ENCODE measurements around the gene ASCL1.

DNA sequence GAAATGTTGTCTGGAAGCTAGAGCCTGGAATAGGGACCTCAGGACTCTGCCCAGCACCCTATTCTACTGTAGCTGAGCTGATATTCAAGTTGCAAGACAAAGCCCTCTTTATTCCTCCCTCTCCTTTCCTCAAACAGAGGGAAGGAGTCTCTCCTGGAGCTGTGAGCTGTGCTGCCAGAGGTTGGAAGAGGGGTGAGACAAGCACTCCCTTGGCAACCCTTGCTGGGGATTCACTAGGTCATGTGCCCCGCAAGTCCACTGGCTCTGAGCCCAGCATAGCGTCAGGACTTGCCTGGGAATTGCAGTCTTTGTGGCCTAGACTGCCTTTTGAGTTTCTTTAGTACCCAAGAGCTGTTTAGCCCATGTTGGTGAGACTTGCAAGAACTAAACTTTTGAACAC lies 11.4 kb upstream of the ASCL1 start:
- TF ChIP-seq POLR2AphosphoS5 (IDR thresholded peaks at IDR 0.05; ENCODE audit: low read depth, low read length) (no peak), SMC3 (IDR thresholded peaks at IDR 0.05; ENCODE audit: low read depth, low read length) (no peak), JUND (IDR thresholded peaks at IDR 0.05) (no peak), EP300 (IDR thresholded peaks at IDR 0.05; ENCODE audit: borderline replicate concordance in 1 of 2, low read depth in 1 of 2, low read length in 1 of 2) (no peak), TCF12 (IDR thresholded peaks at IDR 0.05) (no peak)
- TF ChIP-seq, protein P1, sequence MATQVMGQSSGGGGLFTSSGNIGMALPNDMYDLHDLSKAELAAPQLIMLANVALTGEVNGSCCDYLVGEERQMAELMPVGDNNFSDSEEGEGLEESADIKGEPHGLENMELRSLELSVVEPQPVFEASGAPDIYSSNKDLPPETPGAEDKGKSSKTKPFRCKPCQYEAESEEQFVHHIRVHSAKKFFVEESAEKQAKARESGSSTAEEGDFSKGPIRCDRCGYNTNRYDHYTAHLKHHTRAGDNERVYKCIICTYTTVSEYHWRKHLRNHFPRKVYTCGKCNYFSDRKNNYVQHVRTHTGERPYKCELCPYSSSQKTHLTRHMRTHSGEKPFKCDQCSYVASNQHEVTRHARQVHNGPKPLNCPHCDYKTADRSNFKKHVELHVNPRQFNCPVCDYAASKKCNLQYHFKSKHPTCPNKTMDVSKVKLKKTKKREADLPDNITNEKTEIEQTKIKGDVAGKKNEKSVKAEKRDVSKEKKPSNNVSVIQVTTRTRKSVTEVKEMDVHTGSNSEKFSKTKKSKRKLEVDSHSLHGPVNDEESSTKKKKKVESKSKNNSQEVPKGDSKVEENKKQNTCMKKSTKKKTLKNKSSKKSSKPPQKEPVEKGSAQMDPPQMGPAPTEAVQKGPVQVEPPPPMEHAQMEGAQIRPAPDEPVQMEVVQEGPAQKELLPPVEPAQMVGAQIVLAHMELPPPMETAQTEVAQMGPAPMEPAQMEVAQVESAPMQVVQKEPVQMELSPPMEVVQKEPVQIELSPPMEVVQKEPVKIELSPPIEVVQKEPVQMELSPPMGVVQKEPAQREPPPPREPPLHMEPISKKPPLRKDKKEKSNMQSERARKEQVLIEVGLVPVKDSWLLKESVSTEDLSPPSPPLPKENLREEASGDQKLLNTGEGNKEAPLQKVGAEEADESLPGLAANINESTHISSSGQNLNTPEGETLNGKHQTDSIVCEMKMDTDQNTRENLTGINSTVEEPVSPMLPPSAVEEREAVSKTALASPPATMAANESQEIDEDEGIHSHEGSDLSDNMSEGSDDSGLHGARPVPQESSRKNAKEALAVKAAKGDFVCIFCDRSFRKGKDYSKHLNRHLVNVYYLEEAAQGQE (IDR thresholded peaks at IDR 0.05; ENCODE audit: low read depth, low read length) = no peak
- TF ChIP-seq, protein P2, sequence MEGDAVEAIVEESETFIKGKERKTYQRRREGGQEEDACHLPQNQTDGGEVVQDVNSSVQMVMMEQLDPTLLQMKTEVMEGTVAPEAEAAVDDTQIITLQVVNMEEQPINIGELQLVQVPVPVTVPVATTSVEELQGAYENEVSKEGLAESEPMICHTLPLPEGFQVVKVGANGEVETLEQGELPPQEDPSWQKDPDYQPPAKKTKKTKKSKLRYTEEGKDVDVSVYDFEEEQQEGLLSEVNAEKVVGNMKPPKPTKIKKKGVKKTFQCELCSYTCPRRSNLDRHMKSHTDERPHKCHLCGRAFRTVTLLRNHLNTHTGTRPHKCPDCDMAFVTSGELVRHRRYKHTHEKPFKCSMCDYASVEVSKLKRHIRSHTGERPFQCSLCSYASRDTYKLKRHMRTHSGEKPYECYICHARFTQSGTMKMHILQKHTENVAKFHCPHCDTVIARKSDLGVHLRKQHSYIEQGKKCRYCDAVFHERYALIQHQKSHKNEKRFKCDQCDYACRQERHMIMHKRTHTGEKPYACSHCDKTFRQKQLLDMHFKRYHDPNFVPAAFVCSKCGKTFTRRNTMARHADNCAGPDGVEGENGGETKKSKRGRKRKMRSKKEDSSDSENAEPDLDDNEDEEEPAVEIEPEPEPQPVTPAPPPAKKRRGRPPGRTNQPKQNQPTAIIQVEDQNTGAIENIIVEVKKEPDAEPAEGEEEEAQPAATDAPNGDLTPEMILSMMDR (IDR thresholded peaks at IDR 0.05) = no peak
- TF ChIP-seq, protein P3, sequence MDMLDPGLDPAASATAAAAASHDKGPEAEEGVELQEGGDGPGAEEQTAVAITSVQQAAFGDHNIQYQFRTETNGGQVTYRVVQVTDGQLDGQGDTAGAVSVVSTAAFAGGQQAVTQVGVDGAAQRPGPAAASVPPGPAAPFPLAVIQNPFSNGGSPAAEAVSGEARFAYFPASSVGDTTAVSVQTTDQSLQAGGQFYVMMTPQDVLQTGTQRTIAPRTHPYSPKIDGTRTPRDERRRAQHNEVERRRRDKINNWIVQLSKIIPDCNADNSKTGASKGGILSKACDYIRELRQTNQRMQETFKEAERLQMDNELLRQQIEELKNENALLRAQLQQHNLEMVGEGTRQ (IDR thresholded peaks at IDR 0.05; ENCODE audit: borderline replicate concordance, low read depth, low read length) = no peak
